ENCODE results near the gene FBXL2. TPM values are rescaled to one million over a fixed set of nuclear protein-coding genes. Genes with fewer than 3 reads are reported as not detected.

Gene FBXL2
- total RNA-seq, 1 donor from 2014 or later: 12.6 TPM

DNA sequence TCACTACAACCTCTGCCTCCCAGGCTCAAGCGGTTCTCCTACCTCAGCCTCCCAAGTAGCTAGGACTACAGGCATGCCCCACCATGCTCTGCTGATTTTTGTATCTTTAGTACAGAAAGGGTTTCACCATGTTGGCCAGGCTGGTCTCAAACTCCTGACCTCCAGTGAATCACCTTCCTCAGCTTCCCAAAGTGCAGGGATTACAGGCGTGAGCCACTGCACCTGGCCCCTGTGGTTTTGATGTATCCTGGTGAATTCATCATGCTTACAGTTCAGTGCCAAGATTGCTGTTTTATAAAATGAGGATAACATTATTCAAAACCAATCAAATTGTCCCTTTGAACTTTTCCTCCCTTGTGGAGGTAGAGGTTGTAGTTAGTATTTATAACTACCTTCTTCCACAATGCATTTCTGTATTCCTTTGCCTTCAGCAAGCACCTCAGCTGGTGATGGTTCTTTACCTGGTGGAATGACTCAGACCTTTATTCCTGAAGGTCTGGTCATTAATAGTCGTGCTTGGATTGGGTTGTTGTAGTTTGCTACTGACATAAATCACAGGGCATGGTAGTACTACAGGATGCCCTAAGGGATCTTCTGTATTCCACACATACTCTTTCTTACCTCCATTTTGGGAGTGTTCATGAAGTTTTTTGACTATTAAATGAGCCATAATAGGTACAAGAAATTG is 86.0 kb downstream of the FBXL2 start:
- Histone ChIP-seq H3K36me3 (ENCODE audit: control insufficient read depth, insufficient read depth, low read length) (no peaks in the 10 kb centered on the region), H3K27me3 (ENCODE audit: control insufficient read depth, insufficient read depth, low read length) (no peaks in the 10 kb centered on the region), H3K4me3 (ENCODE audit: low read depth, low read length) (no peak overlapping the region)
- TF ChIP-seq, protein P1, sequence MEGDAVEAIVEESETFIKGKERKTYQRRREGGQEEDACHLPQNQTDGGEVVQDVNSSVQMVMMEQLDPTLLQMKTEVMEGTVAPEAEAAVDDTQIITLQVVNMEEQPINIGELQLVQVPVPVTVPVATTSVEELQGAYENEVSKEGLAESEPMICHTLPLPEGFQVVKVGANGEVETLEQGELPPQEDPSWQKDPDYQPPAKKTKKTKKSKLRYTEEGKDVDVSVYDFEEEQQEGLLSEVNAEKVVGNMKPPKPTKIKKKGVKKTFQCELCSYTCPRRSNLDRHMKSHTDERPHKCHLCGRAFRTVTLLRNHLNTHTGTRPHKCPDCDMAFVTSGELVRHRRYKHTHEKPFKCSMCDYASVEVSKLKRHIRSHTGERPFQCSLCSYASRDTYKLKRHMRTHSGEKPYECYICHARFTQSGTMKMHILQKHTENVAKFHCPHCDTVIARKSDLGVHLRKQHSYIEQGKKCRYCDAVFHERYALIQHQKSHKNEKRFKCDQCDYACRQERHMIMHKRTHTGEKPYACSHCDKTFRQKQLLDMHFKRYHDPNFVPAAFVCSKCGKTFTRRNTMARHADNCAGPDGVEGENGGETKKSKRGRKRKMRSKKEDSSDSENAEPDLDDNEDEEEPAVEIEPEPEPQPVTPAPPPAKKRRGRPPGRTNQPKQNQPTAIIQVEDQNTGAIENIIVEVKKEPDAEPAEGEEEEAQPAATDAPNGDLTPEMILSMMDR (IDR thresholded peaks at IDR 0.05; ENCODE audit: insufficient read depth, low read length, poor library complexity, severe bottlenecking): no peak
- no peak for DNase-seq (ENCODE audit: low read depth)

DNA sequence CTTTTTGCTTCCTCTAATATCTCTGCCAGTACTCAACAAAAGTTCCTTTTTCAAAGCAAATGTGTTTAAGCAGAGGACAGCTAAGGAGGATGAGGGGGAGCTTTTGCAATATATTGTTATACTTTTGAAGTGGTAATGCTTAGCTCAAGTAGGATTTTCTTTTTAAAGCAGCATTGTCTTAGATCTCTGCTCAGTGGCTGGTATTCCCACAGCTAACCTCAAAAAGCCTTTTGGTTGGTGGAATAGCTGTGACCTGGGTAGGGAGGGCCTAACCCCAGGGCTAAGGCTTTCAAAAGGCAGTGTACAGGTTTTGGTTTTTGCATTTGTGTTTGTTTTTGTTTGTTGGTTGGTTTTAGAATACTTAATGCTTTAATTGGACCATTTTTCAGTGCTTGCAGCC is 86.8 kb downstream of the FBXL2 start:
- Histone ChIP-seq H3K27me3 (ENCODE audit: control insufficient read depth, insufficient read depth, low read length) (no peaks in the 10 kb centered on the region), H3K4me3 (ENCODE audit: low read depth, low read length) (no peak overlapping the region), H3K36me3 (ENCODE audit: control insufficient read depth, insufficient read depth, low read length) (no peaks in the 10 kb centered on the region)
- DNase-seq (ENCODE audit: low read depth): no peak
- TF ChIP-seq, protein P1 (IDR thresholded peaks at IDR 0.05; ENCODE audit: insufficient read depth, low read length, poor library complexity, severe bottlenecking): no peak

DNA sequence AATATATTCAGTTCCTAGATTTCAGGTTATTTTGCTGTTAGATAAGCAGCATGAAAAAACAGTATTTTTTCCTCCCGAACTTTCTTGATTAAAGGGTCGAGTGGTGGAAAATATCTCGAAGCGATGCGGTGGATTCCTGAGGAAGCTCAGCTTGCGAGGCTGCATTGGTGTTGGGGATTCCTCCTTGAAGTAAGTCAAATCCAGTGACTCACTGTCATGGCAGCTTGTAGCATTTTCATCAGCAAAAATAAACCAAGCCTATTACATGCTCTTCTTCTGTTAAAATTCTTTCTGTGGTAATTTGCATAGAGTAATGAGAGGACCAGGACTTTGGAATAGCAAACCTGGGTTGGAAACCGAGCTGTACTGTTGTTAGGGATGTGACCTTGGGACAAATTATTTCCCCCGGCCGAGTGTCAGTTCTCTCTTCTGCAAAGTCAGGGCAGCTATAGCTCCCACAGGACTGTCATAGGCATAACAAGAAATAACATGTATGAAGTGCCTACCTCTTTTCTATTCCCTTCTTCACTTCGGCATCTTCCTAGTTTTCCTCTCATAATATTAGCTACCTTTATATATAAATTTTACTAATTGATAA is 87.4 kb downstream of the FBXL2 start:
- DNase-seq (ENCODE audit: low read depth): no peak
- H3K27me3 ChIP-seq (ENCODE audit: control insufficient read depth, insufficient read depth, low read length): no peaks in the 10 kb centered on the region
- no peaks in the 10 kb centered on the region for H3K36me3 ChIP-seq (ENCODE audit: control insufficient read depth, insufficient read depth, low read length)
- TF ChIP-seq, protein P1 (IDR thresholded peaks at IDR 0.05; ENCODE audit: insufficient read depth, low read length, poor library complexity, severe bottlenecking): no peak
- H3K4me3 ChIP-seq (ENCODE audit: low read depth, low read length): no peak overlapping the region

DNA sequence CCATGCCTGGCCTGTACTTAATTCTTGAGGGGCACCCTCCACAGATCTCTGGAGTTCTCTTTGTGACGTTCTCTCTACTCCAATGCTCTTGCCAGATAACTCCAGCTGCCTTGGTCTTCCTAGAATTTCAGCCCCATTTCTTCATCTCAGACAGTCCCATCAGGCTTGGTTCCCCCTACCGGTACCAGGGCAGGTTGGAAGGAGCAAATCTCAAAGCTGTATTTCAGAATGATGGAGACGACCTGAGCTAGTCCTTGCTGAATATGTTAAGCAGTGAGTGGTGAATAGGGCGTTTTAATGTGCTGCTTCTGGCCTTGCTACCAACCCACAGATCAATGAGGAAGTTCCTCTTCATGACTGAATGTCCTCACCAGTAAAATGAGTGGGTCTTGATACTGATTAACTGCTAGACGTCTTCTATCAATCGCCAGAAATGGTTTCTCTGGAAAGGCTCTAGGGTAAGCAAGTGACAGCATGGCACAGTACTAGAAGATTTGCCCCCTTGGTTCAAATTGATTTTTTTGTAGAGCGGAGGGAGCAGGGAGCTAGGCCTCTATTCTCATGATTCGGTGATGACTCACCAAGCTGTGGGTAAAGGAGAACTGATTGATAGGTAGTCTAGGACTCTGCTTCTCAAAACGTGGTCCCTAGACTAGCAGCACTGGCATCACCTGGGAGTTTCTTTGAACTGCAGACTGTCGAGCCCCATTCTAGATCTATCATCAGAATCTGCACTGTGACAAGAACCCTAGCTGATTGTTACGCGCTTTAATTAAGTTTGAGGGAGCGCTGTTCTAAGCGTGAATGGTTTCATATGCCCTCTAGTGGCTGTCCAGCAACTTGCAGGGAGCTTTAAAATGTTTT is 95.2 kb downstream of the FBXL2 start:
- Histone ChIP-seq H3K27me3 (ENCODE audit: control insufficient read depth, insufficient read depth, low read length) (no peaks in the 10 kb centered on the region), H3K4me3 (ENCODE audit: low read depth, low read length) (no peak overlapping the region), H3K36me3 (ENCODE audit: control insufficient read depth, insufficient read depth, low read length) (peaks cover 2% of the 10 kb centered on the region)
- DNase-seq (ENCODE audit: low read depth): peak; percentile 23
- TF ChIP-seq, protein P1 (IDR thresholded peaks at IDR 0.05; ENCODE audit: insufficient read depth, low read length, poor library complexity, severe bottlenecking): peak; percentile 80

DNA sequence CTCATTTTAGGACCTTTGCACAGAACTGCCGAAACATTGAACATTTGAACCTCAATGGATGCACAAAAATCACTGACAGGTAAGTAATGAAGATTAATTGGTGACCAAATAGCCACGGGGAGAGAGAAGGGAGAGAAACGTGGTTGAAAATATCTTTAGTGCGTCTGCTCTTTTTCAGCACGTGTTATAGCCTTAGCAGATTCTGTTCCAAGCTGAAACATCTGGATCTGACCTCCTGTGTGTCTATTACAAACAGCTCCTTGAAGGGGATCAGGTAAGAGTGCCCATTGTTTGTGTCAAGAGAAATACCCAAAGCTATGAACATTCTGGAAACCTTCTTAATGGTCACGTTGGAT is 95.8 kb downstream of the FBXL2 start:
- peaks cover 2% of the 10 kb centered on the region for H3K36me3 ChIP-seq (ENCODE audit: control insufficient read depth, insufficient read depth, low read length)
- TF ChIP-seq, protein P1 (IDR thresholded peaks at IDR 0.05; ENCODE audit: insufficient read depth, low read length, poor library complexity, severe bottlenecking): no peak

More for the DNA sequence above, 95.8 kb downstream of the FBXL2 start:
- Histone ChIP-seq H3K27me3 (ENCODE audit: control insufficient read depth, insufficient read depth, low read length) (no peaks in the 10 kb centered on the region), H3K4me3 (ENCODE audit: low read depth, low read length) (no peak overlapping the region)
- no peak for DNase-seq (ENCODE audit: low read depth)

All from kidney epithelial cell (primary cell).